A549 (cell line): ENCODE measurements around the gene THBS1. TPM values are rescaled to one million over a fixed set of nuclear protein-coding genes. Genes with fewer than 3 reads are reported as not detected.

Experiments
- ATAC-seq, 2 experiments: fragments of 200-7000 bp in 1 of 2; fragments of >200 bp in 1 of 2; cut with Nextera tagmentation in 1 of 2; cut with Tn5 transposase in 1 of 2; 3 replicates each; pipeline versions ENCODE4 v1.8.0 to v1.9.1; 2018 to 2020; ENCODE audit warnings: mild to moderate bottlenecking in 1 of 2, moderate library complexity in 1 of 2
- CTCF ChIA-PET: fragments of 300-600 bp; sonication (Branson Sonifier 250); formaldehyde crosslinking; extraction: SDS; loops from one replicate; lab custom pipeline; 2021; ENCODE audit warnings: antibody characterized with exemption, inconsistent platforms; lab: Yijun Ruan, JAX
- POLR2A ChIA-PET: fragments of 350-600 bp; formaldehyde crosslinking; extraction: SDS; loops from one replicate; lab custom pipeline; 2021; ENCODE audit warnings: antibody characterized with exemption, inconsistent platforms; lab: Yijun Ruan, JAX
- DNase-seq, 2 experiments: peaks; one replicate each; pipeline versions ENCODE4 v3.0.0 to v3.0.0-alpha.2; 2011 to 2016; ENCODE audit warnings: low read depth in 1 of 2, low spot score in 1 of 2
- FAIRE-seq: peaks from 2 replicates; lab custom pipeline; 2011; peaks lifted over from hg19 to GRCh38; lab: Jason Lieb, UNC
- H3K27ac ChIP-seq, 2 experiments: fragments of >200 bp; sonication (Bioruptor Twin); formaldehyde crosslinking; 3 replicates each; pipeline ENCODE4 v1.5.1; 2016 to 2017
- H3K4me1 ChIP-seq: fragments of >200 bp; sonication (Bioruptor Twin); formaldehyde crosslinking; 3 replicates; pipeline ENCODE4 v1.6.1; 2016
- H3K4me2 ChIP-seq: fragments of >200 bp; sonication (Bioruptor Twin); formaldehyde crosslinking; 3 replicates; pipeline ENCODE4 v1.6.1; 2016
- H3K4me3 ChIP-seq: fragments of >200 bp; sonication (Bioruptor Twin); formaldehyde crosslinking; 3 replicates; pipeline ENCODE4 v1.5.1; 2016
- H3K9me3 ChIP-seq: fragments of >200 bp; sonication (Bioruptor Twin); formaldehyde crosslinking; 3 replicates; pipeline ENCODE4 v1.6.1; 2016
- ATOH8 ChIP-seq: fragments of 250-450 bp; sonication (Bioruptor Pico); IDR thresholded peaks from 2 replicates; pipeline ENCODE4 v1.5.0; 2020; ENCODE audit warnings: low read depth, mild to moderate bottlenecking, moderate library complexity
- CBX2 ChIP-seq: fragments of 200-600 bp; sonication (generic); IDR thresholded peaks from 2 replicates; pipeline ENCODE4 v1.6.1; 2016; ENCODE audit warnings: low read depth, mild to moderate bottlenecking, borderline replicate concordance
- CHD2 ChIP-seq: fragments of 150-350 bp; IDR thresholded peaks from 2 replicates; pipeline ENCODE4 v1.6.1; 2014; ENCODE audit warnings: low read length; ENCODE audit not compliant: partially characterized antibody
- EHMT2 ChIP-seq: fragments of 200-600 bp; sonication (generic); IDR thresholded peaks from 2 replicates; pipeline ENCODE4 v1.6.1; 2016; ENCODE audit warnings: antibody characterized with exemption, low read depth, mild to moderate bottlenecking, moderate library complexity
- HEYL ChIP-seq: fragments of 250-450 bp; sonication (Bioruptor Pico); IDR thresholded peaks from 2 replicates; pipeline ENCODE4 v1.8.0; 2021; ENCODE audit warnings: mild to moderate bottlenecking, moderate library complexity
- HOXB5 ChIP-seq: fragments of 250-450 bp; sonication (Bioruptor Pico); IDR thresholded peaks from 2 replicates; pipeline ENCODE4 v1.5.0; 2020; ENCODE audit warnings: mild to moderate bottlenecking, moderate library complexity
- JUN ChIP-seq, 2 experiments: fragments of >200 bp; sonication (Bioruptor Twin); formaldehyde crosslinking; IDR thresholded peaks; 2 replicates in 1 of 2; 3 replicates in 1 of 2; pipeline ENCODE4 v1.6.1; 2016 to 2017
- MYC ChIP-seq: IDR thresholded peaks from 2 replicates; pipeline ENCODE4 v1.6.1; 2012; ENCODE audit warnings: mild to moderate bottlenecking, inconsistent platforms, low read length, improper control_type of control experiment, borderline replicate concordance
- NFE2L2 ChIP-seq: fragments of 150-350 bp; conservative IDR thresholded peaks from 2 replicates; pipeline ENCODE4 v1.6.1; 2014; ENCODE audit warnings: low read length
- PHF8 ChIP-seq: fragments of 200-600 bp; sonication (generic); IDR thresholded peaks from 2 replicates; pipeline ENCODE4 v1.6.1; 2016; ENCODE audit warnings: low read depth, mild to moderate bottlenecking, antibody characterized with exemption, moderate library complexity, borderline replicate concordance
- POLR2AphosphoS2 ChIP-seq: conservative IDR thresholded peaks from 2 replicates; pipeline ENCODE4 v1.6.1; 2012; ENCODE audit warnings: low read length, improper control_type of control experiment, inconsistent platforms
- RAD21 ChIP-seq, 2 experiments: fragments of >200 bp in 1 of 2; sonication (Bioruptor Twin) in 1 of 2; formaldehyde crosslinking in 1 of 2; IDR thresholded peaks in 1 of 2; conservative IDR thresholded peaks in 1 of 2; 2 replicates in 1 of 2; 3 replicates in 1 of 2; pipeline ENCODE4 v1.6.1; 2012 to 2018; ENCODE audit warnings: inconsistent platforms in 1 of 2
- RCOR1 ChIP-seq: fragments of 150-350 bp; IDR thresholded peaks from 2 replicates; pipeline ENCODE4 v1.6.1; 2014; ENCODE audit warnings: antibody characterized with exemption, low read length, low read depth
- RNF2 ChIP-seq: fragments of 200-600 bp; sonication (generic); IDR thresholded peaks from 2 replicates; pipeline ENCODE4 v1.6.1; 2016; ENCODE audit warnings: low read depth, mild to moderate bottlenecking, antibody characterized with exemption, moderate library complexity, borderline replicate concordance
- USF2 ChIP-seq: fragments of 450-650 bp; IDR thresholded peaks from 2 replicates; pipeline ENCODE4 v1.6.1; 2014; ENCODE audit warnings: antibody characterized with exemption
- ZFP36 ChIP-seq: fragments of 450-650 bp; IDR thresholded peaks from 2 replicates; pipeline ENCODE4 v1.6.1; 2014; ENCODE audit warnings: borderline replicate concordance; ENCODE audit not compliant: partially characterized antibody
- ZNF302 ChIP-seq: fragments of 250-450 bp; sonication (Bioruptor Pico); IDR thresholded peaks from 2 replicates; pipeline ENCODE4 v1.9.0; 2021; ENCODE audit warnings: inconsistent platforms, mild to moderate bottlenecking, moderate library complexity
- WGBS: methylation state at CpG from one replicate; pipeline ENCODE4 v1.1.6; 2017; ENCODE audit errors: missing lambda C conversion rate; 5-methylcytosine and 5-hydroxymethylcytosine counted together
- polyA plus RNA-seq, 4 experiments: library from polyadenylated mRNA; depleted of rRNA in 3 of 4; stranded (reverse); fragments of >200 nt; fragmentation: RNase III in 1 of 4; extraction: RNeasy Plus Mini Kit Qiagen cat#74134 plus additional on column Dnase treatment in 1 of 4; gene quantifications; 2 replicates in 3 of 4; 3 replicates in 1 of 4; pipeline ENCODE4 v1.2.3, GENCODE V29; 2011 to 2017
- TF ChIP-seq, protein P1 (sequence below): IDR thresholded peaks from 2 replicates; pipeline ENCODE4 v1.6.1; 2012; ENCODE audit warnings: low read depth, borderline replicate concordance

The THBS1 gene
- polyA plus RNA-seq, 2 of the 4 experiments (the other 2 are of a cell fraction): 46.8 to 54.9 TPM

- no peak for TF ChIP-seq MYC
- TF ChIP-seq HOXB5 (CRISPR knock-in tag): no peak
- TF ChIP-seq EHMT2: no peak
- TF ChIP-seq POLR2AphosphoS2: no peak
- no peak for TF ChIP-seq PHF8
- TF ChIP-seq CHD2: no peak
- no peak for TF ChIP-seq JUN (IDR thresholded peaks at IDR 0.05)
- TF ChIP-seq USF2: no peak
- no peak for TF ChIP-seq HEYL (CRISPR knock-in tag)
- no peak for TF ChIP-seq RCOR1
- TF ChIP-seq ZNF302 (CRISPR knock-in tag): no peak
- TF ChIP-seq, protein P1, sequence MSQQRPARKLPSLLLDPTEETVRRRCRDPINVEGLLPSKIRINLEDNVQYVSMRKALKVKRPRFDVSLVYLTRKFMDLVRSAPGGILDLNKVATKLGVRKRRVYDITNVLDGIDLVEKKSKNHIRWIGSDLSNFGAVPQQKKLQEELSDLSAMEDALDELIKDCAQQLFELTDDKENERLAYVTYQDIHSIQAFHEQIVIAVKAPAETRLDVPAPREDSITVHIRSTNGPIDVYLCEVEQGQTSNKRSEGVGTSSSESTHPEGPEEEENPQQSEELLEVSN: no peak
- no peak for TF ChIP-seq NFE2L2
- TF ChIP-seq, all 56 proteins: peak for 0
- H3K27ac ChIP-seq: no peak overlapping the region
- H3K9me3 ChIP-seq: no peaks in the 10 kb centered on the region
- H3K4me3 ChIP-seq: no peak overlapping the region
- no peak overlapping the region for H3K4me2 ChIP-seq
- POLR2A ChIA-PET: no interaction called here
- CTCF ChIA-PET: interaction anchor here (1.2 kb wide), 1 partner anchor 25 kb away, joined by 3 read pairs; no protein-coding TSS in a partner anchor
- FAIRE-seq: no peak
- ATAC-seq: no peak
- no peak for DNase-seq
- no peaks in the 10 kb centered on the region for H3K4me1 ChIP-seq
Measured at GRCh38 chr15:39554746-39555387, 26.0 kb upstream of the THBS1 start.

- H3K4me3 ChIP-seq: no peak overlapping the region
- no peak overlapping the region for H3K4me2 ChIP-seq
- CTCF ChIA-PET: interaction anchor here (0.6 kb wide), 1 partner anchor 872 kb away, joined by 3 read pairs; no protein-coding TSS in a partner anchor
- POLR2A ChIA-PET: no interaction called here
- H3K27ac ChIP-seq: no peak overlapping the region
- 71% methylated on average over 4 of the region's 4 CpGs for WGBS
- no peak for DNase-seq
- no peaks in the 10 kb centered on the region for H3K4me1 ChIP-seq
- no peak for FAIRE-seq
- no peak for ATAC-seq
- H3K9me3 ChIP-seq: no peaks in the 10 kb centered on the region
- TF ChIP-seq RAD21 (conservative IDR thresholded peaks at IDR 0.05 in 1 of 2, IDR thresholded peaks at IDR 0.05 in 1 of 2): no peak
- TF ChIP-seq POLR2AphosphoS2: no peak
Measured at GRCh38 chr15:39555885-39556284, 25.0 kb upstream of the THBS1 start.

- no peaks in the 10 kb centered on the region for H3K4me1 ChIP-seq
- ATAC-seq (no peak), DNase-seq (no peak), FAIRE-seq (no peak)
- no peak overlapping the region for H3K4me2 ChIP-seq
- WGBS: 77% methylated on average over 7 of the region's 7 CpGs
- H3K4me3 ChIP-seq: no peak overlapping the region
- H3K9me3 ChIP-seq: no peaks in the 10 kb centered on the region
- ChIA-PET POLR2A (no interaction called here), CTCF (interaction anchor here (0.6 kb wide), 1 partner anchor 116 kb away, joined by 4 read pairs; no protein-coding TSS in a partner anchor)
- TF ChIP-seq CBX2 (no peak), ATOH8 (CRISPR knock-in tag) (no peak), RNF2 (no peak), HOXB5 (CRISPR knock-in tag) (no peak), ZFP36 (no peak)
- no peak overlapping the region for H3K27ac ChIP-seq
Measured at GRCh38 chr15:39556461-39556860, 24.4 kb upstream of the THBS1 start.
